SH-SY5Y (cell line): ENCODE results near the gene MPP2.

Experiments used
- GATA2 ChIP-seq: IDR thresholded peaks from 2 replicates; pipeline ENCODE4 v1.6.1; 2011; ENCODE audit warnings: mild to moderate bottlenecking, low read depth, low read length
- GATA3 ChIP-seq: IDR thresholded peaks from 2 replicates; pipeline ENCODE4 v1.6.1; 2011; ENCODE audit warnings: low read depth, mild to moderate bottlenecking, low read length, moderate library complexity

DNA sequence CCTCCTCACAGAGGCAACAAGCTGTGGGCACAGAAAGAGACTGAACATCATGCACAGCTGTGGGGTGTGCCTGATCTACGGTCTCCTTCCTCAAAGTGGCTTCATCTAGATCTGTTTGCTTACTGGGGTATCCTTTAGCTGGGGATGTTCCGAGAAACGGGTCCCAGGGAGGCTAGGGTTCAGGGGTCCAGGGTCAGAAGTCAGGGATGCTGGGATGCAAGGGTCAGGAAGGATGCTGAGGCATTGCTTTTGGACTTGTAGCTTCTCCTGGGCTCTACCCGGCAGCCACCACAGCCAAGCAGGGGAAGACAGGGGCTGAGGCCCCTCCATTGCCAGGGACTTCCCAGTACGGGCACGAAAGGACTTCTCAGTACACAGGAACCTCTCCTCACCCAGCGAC lies 53.8 kb downstream of the MPP2 start:
- TF ChIP-seq GATA3, result no peak
- no peak for TF ChIP-seq GATA2
